CD4-positive, alpha-beta T cell (primary cell): ENCODE results near the gene DOCK4. TPM values are rescaled to one million over a fixed set of nuclear protein-coding genes. Genes with fewer than 3 reads are reported as not detected.

Experiments
- ATAC-seq: fragments of 200-7000 bp; cut with Tn5 transposase; one replicate; pipeline ENCODE4 v1.10.0; 2022; ENCODE audit warnings: mild to moderate bottlenecking; ENCODE audit not compliant: poor library complexity
- CTCF ChIA-PET: fragments of 350-600 bp; sonication (Branson Sonifier 250); formaldehyde crosslinking; loops from one replicate; lab custom pipeline; 2021; ENCODE audit warnings: antibody characterized with exemption, inconsistent platforms; lab: Charles Lee
- POLR2A ChIA-PET: fragments of 350-600 bp; sonication (Branson Sonifier 250); formaldehyde crosslinking; loops from one replicate; lab custom pipeline; 2021; ENCODE audit warnings: antibody characterized with exemption, inconsistent platforms; lab: Charles Lee
- DNase-seq, 14 experiments: peaks; one replicate each; pipeline ENCODE4 v3.0.0-alpha.2; 2013 to 2020; ENCODE audit warnings: mixed read lengths in 2 of 14
- H3K27ac ChIP-seq, 2 donors: one replicate each; pipeline versions ENCODE4 v1.5.1 to v1.7.0; 2013; ENCODE audit warnings: low read length in 2 of 2, low read depth in 1 of 2, mild to moderate bottlenecking in 1 of 2
- H3K27me3 ChIP-seq, 2 experiments: 1 replicate in 1 of 2; 2 replicates in 1 of 2; pipeline versions ENCODE4 v1.6.1 to v1.7.0; 2013; ENCODE audit warnings: low read length in 2 of 2, control low read depth in 1 of 2, mild to moderate bottlenecking in 1 of 2, moderate library complexity in 1 of 2; ENCODE audit not compliant: insufficient read depth in 2 of 2, control insufficient read depth in 1 of 2
- H3K36me3 ChIP-seq: one replicate; pipeline ENCODE4 v1.6.1; 2013; ENCODE audit warnings: low read length, control low read depth; ENCODE audit not compliant: insufficient read depth
- H3K4me1 ChIP-seq: one replicate; pipeline ENCODE4 v1.6.1; 2013; ENCODE audit warnings: low read length, control low read depth; ENCODE audit not compliant: insufficient read depth
- H3K4me3 ChIP-seq: one replicate; pipeline ENCODE4 v1.5.1; 2013; ENCODE audit warnings: mild to moderate bottlenecking, low read length, moderate library complexity
- H3K9me3 ChIP-seq, 2 experiments: 1 replicate in 1 of 2; 2 replicates in 1 of 2; pipeline versions ENCODE4 v1.6.1 to v1.7.0; 2013; ENCODE audit warnings: low read length in 2 of 2, mild to moderate bottlenecking in 2 of 2, control low read depth in 1 of 2, moderate library complexity in 1 of 2; ENCODE audit not compliant: control insufficient read depth in 1 of 2, insufficient read depth in 1 of 2
- H3K27ac Mint-ChIP-seq: one replicate; pipeline ENCODE4 v1.8.0; 2020; ENCODE audit warnings: mixed read lengths
- H3K27me3 Mint-ChIP-seq: one replicate; pipeline ENCODE4 v1.8.0; 2021; ENCODE audit warnings: mixed read lengths
- H3K36me3 Mint-ChIP-seq: one replicate; pipeline ENCODE4 v1.8.0; 2021; ENCODE audit warnings: low read depth, mixed read lengths
- H3K4me1 Mint-ChIP-seq: one replicate; pipeline ENCODE4 v1.8.0; 2021; ENCODE audit warnings: low read depth, mixed read lengths
- H3K4me3 Mint-ChIP-seq: one replicate; pipeline ENCODE4 v1.8.0; 2020; ENCODE audit warnings: mild to moderate bottlenecking, mixed read lengths
- H3K9me3 Mint-ChIP-seq: one replicate; pipeline ENCODE4 v1.8.0; 2020; ENCODE audit warnings: mixed read lengths
- CTCF ChIP-seq: fragments of 200-600 bp; IDR thresholded peaks from one replicate; pipeline ENCODE4 v1.8.0; 2022; ENCODE audit warnings: antibody characterized with exemption, mild to moderate bottlenecking
- intact Hi-C, 2 experiments: fragments of 100-400 bp; cut with DNase I in 1 of 2; cut with micrococcal nuclease in 1 of 2; formaldehyde crosslinking; loops; one replicate each; pipeline versions ENCODE4 v1.15.1 to v1.9.0; 2023 to 2025; cut with DNase I, micrococcal nuclease
- total RNA-seq, 174 experiments: library from RNA in 2 of 174; stranded (reverse) in 2 of 174; gene quantifications; one replicate each; pipeline ENCODE4 v1.2.3 and lab custom pipeline; 2021 to 2026

Gene DOCK4
- total RNA-seq, 2 experiments from 2014 or later, result 0.31 to 0.38 TPM

- ChIA-PET POLR2A (no interaction called here), CTCF (no interaction called here)
- Histone ChIP-seq H3K27ac (no peak overlapping the region), H3K4me1 (no peaks in the 10 kb centered on the region), H3K27me3 (no peaks in the 10 kb centered on the region), H3K9me3 (no peaks in the 10 kb centered on the region), H3K36me3 (no peaks in the 10 kb centered on the region), H3K4me3 (no peak overlapping the region)
- H3K4me1 Mint-ChIP-seq, result no peaks in the 10 kb centered on the region
- intact Hi-C loops, result no loop called here
- H3K27me3 Mint-ChIP-seq, result no peaks in the 10 kb centered on the region
- H3K9me3 Mint-ChIP-seq, result no peaks in the 10 kb centered on the region
- H3K27ac Mint-ChIP-seq, result no peak overlapping the region
- ATAC-seq (no peak), DNase-seq (no peak)
- no peak overlapping the region for H3K4me3 Mint-ChIP-seq
- H3K36me3 Mint-ChIP-seq, result no peaks in the 10 kb centered on the region
- TF ChIP-seq CTCF, result no peak
These were observed 364.5 kb downstream of the DOCK4 start for GRCh38 chr7:111841596-111842205.

DNA sequence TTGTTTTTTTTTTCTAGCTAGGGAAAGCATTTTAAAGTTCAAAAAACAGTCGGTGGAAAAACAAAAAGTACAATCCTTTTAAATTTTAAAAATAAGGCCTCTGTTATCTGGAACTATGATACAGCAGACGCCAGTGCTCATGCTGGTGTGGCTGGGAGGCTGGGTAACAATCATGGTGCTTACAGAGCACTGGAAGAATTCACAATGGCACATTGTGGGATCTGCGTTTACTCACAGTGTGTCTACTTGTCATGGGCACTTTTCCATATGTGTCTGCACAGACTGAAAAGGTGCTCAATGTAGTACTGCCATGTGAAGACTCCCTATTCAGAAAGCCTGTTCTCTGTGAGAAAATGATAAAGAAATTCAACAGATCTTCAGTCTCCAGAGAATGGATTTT is 365.7 kb downstream of the DOCK4 start:
- no peaks in the 10 kb centered on the region for H3K36me3 ChIP-seq
- no peaks in the 10 kb centered on the region for H3K4me1 ChIP-seq
- Mint-ChIP-seq H3K27me3 (no peaks in the 10 kb centered on the region), H3K27ac (no peak overlapping the region), H3K36me3 (no peaks in the 10 kb centered on the region), H3K4me3 (no peak overlapping the region), H3K4me1 (no peaks in the 10 kb centered on the region), H3K9me3 (no peaks in the 10 kb centered on the region)
- ATAC-seq, result no peak
- intact Hi-C loops, result no loop called here
- no peak for TF ChIP-seq CTCF
- no peaks in the 10 kb centered on the region for H3K9me3 ChIP-seq
- ChIA-PET POLR2A (no interaction called here), CTCF (no interaction called here)
- DNase-seq, result no peak
- H3K27ac ChIP-seq, result no peak overlapping the region
- H3K4me3 ChIP-seq, result no peak overlapping the region
- H3K27me3 ChIP-seq, result no peaks in the 10 kb centered on the region

DNA sequence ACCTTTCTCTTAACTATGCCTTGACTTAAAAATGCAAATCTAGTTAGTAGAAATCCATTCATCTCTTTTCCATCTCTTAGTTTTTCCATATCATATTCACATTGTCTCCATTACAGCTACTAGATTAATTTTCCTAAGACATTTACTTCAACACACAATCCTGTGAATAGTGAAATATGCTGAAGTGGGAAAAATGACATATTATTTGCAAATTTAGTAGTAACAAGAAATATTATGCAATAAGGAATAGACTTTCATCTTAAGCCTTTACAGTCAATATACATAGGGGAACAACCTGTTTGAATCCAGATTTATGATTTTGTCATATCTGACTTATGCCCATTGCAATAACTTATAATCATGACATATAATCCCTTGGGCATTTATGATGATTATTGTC is 366.9 kb downstream of the DOCK4 start:
- ATAC-seq (no peak), DNase-seq (no peak)
- H3K4me1 Mint-ChIP-seq, result no peaks in the 10 kb centered on the region
- H3K9me3 Mint-ChIP-seq, result no peaks in the 10 kb centered on the region
- no peaks in the 10 kb centered on the region for H3K36me3 Mint-ChIP-seq
- peaks cover 1% of the 10 kb centered on the region for H3K27me3 Mint-ChIP-seq
- H3K4me3 Mint-ChIP-seq, result no peak overlapping the region
- intact Hi-C loops, result no loop called here
- Histone ChIP-seq H3K27ac (no peak overlapping the region), H3K9me3 (no peaks in the 10 kb centered on the region), H3K36me3 (no peaks in the 10 kb centered on the region), H3K27me3 (no peaks in the 10 kb centered on the region), H3K4me1 (no peaks in the 10 kb centered on the region), H3K4me3 (no peak overlapping the region)
- no peak for TF ChIP-seq CTCF
- POLR2A ChIA-PET, result no interaction called here
- H3K27ac Mint-ChIP-seq, result no peak overlapping the region
- CTCF ChIA-PET, result no interaction called here
